HG03159 (cell line): ENCODE measurements around the gene STK32C.
"Not testable (repeated sequence)": the region's sequence is repeated elsewhere in the genome, so short reads cannot be mapped to it uniquely, and the experiment has no call there.

Experiments
- ATAC-seq: cut with Tn5 transposase; IDR thresholded peaks from one replicate; pipeline ENCODE4 v1.9.1; 2021; ENCODE audit warnings: mild to moderate bottlenecking, moderate library complexity; ENCODE audit not compliant: unreplicated experiment

The STK32C gene

DNA sequence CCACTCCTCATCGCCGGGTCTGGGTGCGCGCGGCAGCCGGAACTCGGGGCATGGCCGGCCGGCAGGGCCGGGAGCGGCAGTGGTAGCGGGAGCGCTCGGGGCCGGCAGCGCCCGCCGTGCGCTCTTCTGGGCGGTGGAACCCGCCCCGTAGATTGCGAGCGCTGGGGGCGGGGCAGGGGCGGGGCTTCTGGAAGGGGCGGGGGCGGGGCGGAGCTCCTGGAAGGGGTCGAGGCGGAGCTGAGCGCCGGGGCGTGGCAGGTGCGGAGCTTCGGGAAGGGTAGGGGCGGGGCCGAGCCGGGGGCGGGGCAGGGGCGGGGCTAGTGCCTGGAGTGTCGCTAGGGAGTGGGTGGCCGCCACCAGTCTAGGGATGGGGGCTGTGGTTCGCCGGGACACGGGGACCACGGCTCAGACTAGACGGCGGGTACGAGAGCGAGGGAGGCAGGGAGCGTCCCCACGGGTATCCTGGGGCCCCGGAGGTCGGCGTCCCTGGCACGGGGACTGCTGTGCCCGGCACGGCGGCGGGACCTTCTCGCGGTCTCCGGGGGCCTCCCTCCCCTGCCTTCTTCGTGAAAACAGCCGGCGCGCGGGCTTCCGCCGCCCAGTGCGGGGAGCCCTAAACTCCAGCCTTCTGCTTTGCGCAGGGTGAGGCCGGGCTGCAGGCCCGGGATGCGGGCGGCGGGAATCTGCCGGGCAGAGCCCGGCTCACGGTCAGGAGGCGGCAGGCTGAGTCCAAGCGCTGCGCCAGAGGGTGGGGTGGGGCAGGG lies at the start of gene STK32C:
TSS of gene STK32C (minus strand) at position 128 of the 764 bp plus-strand sequence. CDS start at position 11, 117 bp downstream.
- ATAC-seq = peak; percentile 63

- ATAC-seq = no peak
These were observed 49.0 kb upstream of the STK32C start for GRCh38 chr10:132356621-132357195.

GRCh38 chr10:132355754-132356153 lies 48.0 kb upstream of the STK32C start:
- no peak for ATAC-seq

GRCh38 chr10:132355297-132355696 lies 47.5 kb upstream of the STK32C start:
- ATAC-seq = no peak

GRCh38 chr10:132354356-132355094 lies 46.8 kb upstream of the STK32C start:
- ATAC-seq = no peak

GRCh38 chr10:132353456-132354355 lies 46.0 kb upstream of the STK32C start:
- ATAC-seq = no peak

DNA sequence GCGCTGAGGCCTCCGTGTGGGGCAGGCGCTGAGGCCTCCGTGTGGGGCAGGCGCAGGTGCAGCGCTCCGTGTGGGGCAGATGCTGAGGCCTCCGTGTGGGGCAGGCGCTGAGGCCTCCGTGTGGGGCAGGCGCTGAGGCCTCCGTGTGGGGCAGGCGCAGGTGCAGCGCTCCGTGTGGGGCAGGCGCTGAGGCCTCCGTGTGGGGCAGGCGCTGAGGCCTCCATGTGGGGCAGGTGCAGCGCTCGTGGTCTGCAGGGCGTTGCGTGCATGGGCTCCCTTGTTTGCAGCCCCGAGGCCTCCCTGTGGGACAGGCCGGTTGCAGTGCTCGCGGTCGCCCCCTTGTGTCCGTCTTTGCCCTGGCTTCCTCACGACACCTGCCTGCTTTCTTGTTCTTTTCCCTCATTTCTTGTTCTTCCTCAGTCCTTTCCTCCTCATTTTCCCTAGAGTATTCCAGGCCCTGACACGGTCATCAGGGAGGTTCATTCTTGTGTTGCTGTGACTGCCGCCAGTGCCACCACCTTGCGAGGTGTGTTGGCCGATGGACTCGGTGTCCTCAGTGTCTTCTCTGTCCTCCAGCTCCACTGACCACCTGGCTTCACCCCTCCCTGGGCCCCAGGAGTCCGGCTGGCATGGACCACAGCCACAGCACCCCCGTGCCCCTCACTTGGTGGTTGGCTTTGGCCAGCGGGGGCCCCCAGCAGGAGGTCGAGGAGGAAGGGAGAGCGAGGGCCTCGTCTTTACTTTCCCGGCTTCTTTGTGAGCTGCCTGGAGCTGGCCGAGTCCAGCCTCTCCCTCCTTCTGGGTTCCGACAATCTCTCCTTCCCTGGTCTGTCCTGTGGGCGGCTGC lies 44.9 kb upstream of the STK32C start:
- ATAC-seq = not testable (repeated sequence)

- ATAC-seq = no peak
These were observed 43.9 kb upstream of the STK32C start for GRCh38 chr10:132351611-132352010.

- no peak for ATAC-seq
These were observed 43.2 kb upstream of the STK32C start for GRCh38 chr10:132350946-132351345.

GRCh38 chr10:132350391-132350790 lies 42.6 kb upstream of the STK32C start:
- no peak for ATAC-seq

DNA sequence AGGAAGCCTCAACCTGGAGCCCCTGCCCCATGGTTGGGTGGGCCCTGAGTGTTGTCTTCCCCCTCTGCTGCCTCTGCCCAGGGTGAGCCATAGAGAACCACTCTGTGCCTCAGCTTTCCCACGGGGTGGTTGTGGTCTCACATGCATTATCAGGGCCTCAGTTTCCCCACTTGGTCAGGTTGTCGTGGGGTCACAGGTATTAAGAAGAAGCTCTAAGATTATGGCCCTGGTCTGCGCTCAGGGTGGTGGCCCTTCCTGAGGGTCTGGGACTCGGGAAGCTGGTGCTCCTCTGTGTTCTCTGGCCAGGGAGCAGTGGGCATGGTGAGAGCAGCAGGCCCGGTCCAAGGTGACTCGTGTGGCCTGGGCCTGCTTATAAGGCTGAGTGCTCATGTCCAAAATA lies 42.0 kb upstream of the STK32C start:
- ATAC-seq = no peak

DNA sequence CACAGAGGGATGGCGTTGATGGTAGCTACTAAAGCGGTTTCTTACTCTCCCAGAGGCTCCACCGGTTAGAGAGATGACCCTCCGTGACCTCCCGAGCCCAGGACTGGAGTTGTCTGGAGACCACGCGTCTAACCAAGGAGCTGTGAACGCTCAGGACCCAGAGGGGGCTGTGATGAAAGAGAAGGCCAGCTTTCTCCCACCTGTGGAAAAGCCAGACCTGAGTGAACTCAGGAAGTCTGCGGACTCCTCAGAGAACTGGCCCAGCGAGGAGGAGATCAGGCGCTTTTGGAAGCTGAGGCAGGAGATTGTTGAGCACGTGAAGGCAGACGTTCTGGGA lies 40.1 kb upstream of the STK32C start:
- ATAC-seq = no peak

DNA sequence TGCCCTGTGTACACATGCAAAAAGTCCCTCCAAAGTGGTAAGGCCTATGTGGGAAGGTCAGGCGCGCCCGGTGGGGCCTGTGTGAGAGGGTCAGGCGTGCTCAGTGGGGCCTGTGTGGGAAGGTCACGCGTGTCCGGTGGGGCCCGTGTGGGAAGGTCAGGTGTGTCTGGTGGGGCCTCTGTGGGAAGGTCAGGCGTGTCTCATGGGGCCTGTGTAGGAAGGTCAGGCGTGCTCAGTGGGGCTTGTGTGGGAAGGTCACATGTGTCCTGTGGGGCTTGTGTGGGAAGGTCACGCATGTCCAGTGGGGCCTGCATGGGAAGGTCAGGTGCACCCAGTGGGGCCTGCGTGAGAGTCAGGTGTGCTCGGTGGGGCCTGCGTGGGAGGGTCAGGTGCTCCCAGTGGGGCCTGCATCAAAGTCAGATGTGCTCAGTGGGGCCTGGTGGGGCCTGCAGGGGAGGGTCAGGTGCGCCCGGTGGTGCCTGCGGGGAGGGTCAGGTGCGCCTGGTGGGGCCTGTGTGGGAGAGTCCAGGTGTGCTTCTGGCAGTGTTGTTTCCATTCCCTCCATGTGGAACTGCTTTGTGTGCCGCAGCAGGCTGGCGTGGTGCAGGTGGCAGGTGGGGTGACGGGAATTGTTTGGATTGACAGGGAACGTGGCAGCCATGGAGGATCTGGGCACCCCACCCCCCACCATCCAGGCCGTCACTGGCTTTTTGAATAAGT lies 39.6 kb upstream of the STK32C start:
- no peak for ATAC-seq

- ATAC-seq = no peak
These were observed 39.1 kb upstream of the STK32C start for GRCh38 chr10:132346806-132347205.

- ATAC-seq = no peak
These were observed 37.6 kb upstream of the STK32C start for GRCh38 chr10:132345345-132345744.

GRCh38 chr10:132344386-132344785 lies 36.6 kb upstream of the STK32C start:
- ATAC-seq = no peak

GRCh38 chr10:132342553-132342952 lies 34.8 kb upstream of the STK32C start:
- ATAC-seq = no peak

- no peak for ATAC-seq
These were observed 34.0 kb upstream of the STK32C start for GRCh38 chr10:132341781-132342180.

DNA sequence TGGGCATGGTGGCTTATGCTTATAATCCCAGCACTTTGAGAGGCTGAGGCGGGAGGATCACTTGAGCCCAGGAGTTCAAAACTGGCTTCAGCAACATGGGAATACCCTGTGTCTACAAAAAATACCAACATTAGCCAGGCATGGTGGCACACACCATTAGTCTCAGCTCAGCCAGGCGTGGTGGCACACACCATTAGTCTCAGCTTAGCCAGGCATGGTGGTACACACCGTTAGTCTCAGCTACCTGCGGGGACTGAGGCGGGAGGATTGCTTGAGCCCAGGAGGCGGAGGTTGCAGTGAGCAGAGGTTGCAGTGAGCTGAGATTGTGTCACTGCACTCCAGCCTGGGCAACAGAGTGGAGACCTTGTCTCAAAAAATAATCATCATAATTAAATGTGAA lies 33.3 kb upstream of the STK32C start:
- no peak for ATAC-seq
